WTC11 (cell line): ENCODE data around the gene FRRS1. TPM values are rescaled to one million over a fixed set of nuclear protein-coding genes. Genes with fewer than 3 reads are reported as not detected.

ENCODE experiments used
- ATAC-seq: fragments of 200-7000 bp; cut with Tn5 transposase; 2 replicates; pipeline ENCODE4 v1.10.0; 2021; ENCODE audit warnings: mild to moderate bottlenecking, moderate library complexity
- CTCF ChIA-PET: fragments of 300-600 bp; sonication (Branson Sonifier 250); formaldehyde crosslinking; loops from one replicate; lab custom pipeline; 2021; ENCODE audit warnings: antibody characterized with exemption; lab: Charles Lee
- POLR2A ChIA-PET: fragments of 350-600 bp; sonication (Branson Sonifier 250); formaldehyde crosslinking; loops from one replicate; lab custom pipeline; 2021; ENCODE audit warnings: antibody characterized with exemption; lab: Charles Lee
- DNase-seq: peaks from one replicate; pipeline ENCODE4 v3.0.0; 2021; ENCODE audit warnings: low spot score
- H3K27ac Mint-ChIP-seq: 2 replicates; pipeline ENCODE4 v1.8.0; 2021; ENCODE audit warnings: mixed read lengths
- H3K27me3 Mint-ChIP-seq: 2 replicates; pipeline ENCODE4 v1.8.0; 2021; ENCODE audit warnings: low read depth, mild to moderate bottlenecking, moderate library complexity, mixed read lengths
- H3K36me3 Mint-ChIP-seq: 2 replicates; pipeline ENCODE4 v1.8.0; 2021; ENCODE audit warnings: mixed read lengths
- H3K4me1 Mint-ChIP-seq: 2 replicates; pipeline ENCODE4 v1.8.0; 2022; ENCODE audit warnings: mixed read lengths
- H3K4me3 Mint-ChIP-seq: 2 replicates; pipeline ENCODE4 v1.8.0; 2021; ENCODE audit warnings: mild to moderate bottlenecking, moderate library complexity, mixed read lengths
- H3K9me3 Mint-ChIP-seq: 2 replicates; pipeline ENCODE4 v1.8.0; 2021; ENCODE audit warnings: mixed read lengths
- AFF4 ChIP-seq: sonication (generic); formaldehyde crosslinking; IDR thresholded peaks from 2 replicates; pipeline ENCODE4 v1.8.1; 2023; ENCODE audit warnings: mild to moderate bottlenecking, missing genetic modification reagents, borderline replicate concordance
- CREB1 ChIP-seq: sonication (generic); formaldehyde crosslinking; IDR thresholded peaks from 2 replicates; pipeline ENCODE4 v1.8.0; 2023; ENCODE audit warnings: mild to moderate bottlenecking, missing genetic modification reagents
- EMX1 ChIP-seq: fragments of 250-450 bp; sonication (Bioruptor Pico); IDR thresholded peaks from 2 replicates; pipeline ENCODE4 v1.8.0; 2021; ENCODE audit warnings: mild to moderate bottlenecking
- ESRRA ChIP-seq: sonication (generic); formaldehyde crosslinking; IDR thresholded peaks from 2 replicates; pipeline ENCODE4 v1.8.1; 2022; ENCODE audit warnings: mild to moderate bottlenecking, missing genetic modification reagents, borderline replicate concordance
- FOXK1 ChIP-seq: sonication (generic); formaldehyde crosslinking; IDR thresholded peaks from 2 replicates; pipeline ENCODE4 v1.8.0; 2022; ENCODE audit warnings: mild to moderate bottlenecking, moderate library complexity, missing genetic modification reagents
- GRHL2 ChIP-seq: fragments of 250-450 bp; sonication (Bioruptor Pico); IDR thresholded peaks from 2 replicates; pipeline ENCODE4 v1.8.0; 2022; ENCODE audit warnings: mild to moderate bottlenecking, moderate library complexity; ENCODE audit not compliant: insufficient replicate concordance, severe bottlenecking
- GTF2I ChIP-seq: fragments of 250-450 bp; sonication (Bioruptor Pico); conservative IDR thresholded peaks from 2 replicates; pipeline ENCODE4 v1.4.0; 2021; ENCODE audit warnings: mild to moderate bottlenecking
- IRF2 ChIP-seq: sonication (generic); formaldehyde crosslinking; IDR thresholded peaks from 2 replicates; pipeline ENCODE4 v1.8.0; 2022; ENCODE audit warnings: low read depth, missing genetic modification reagents, borderline replicate concordance
- JAZF1 ChIP-seq: fragments of 250-450 bp; sonication (Bioruptor Pico); IDR thresholded peaks from 2 replicates; pipeline ENCODE4 v1.9.0; 2021; ENCODE audit warnings: moderate library complexity, mild to moderate bottlenecking, inconsistent platforms
- MYBL2 ChIP-seq: sonication (generic); formaldehyde crosslinking; IDR thresholded peaks from 2 replicates; pipeline ENCODE4 v1.8.1; 2023; ENCODE audit warnings: mild to moderate bottlenecking, moderate library complexity, missing genetic modification reagents
- NFE2L1 ChIP-seq: sonication (generic); formaldehyde crosslinking; IDR thresholded peaks from 2 replicates; pipeline ENCODE4 v1.8.1; 2023; ENCODE audit warnings: missing genetic modification reagents
- NR2C2 ChIP-seq: sonication (generic); formaldehyde crosslinking; IDR thresholded peaks from 2 replicates; pipeline ENCODE4 v1.8.0; 2022; ENCODE audit warnings: mild to moderate bottlenecking, missing genetic modification reagents
- RELA ChIP-seq: sonication (generic); formaldehyde crosslinking; IDR thresholded peaks from 2 replicates; pipeline ENCODE4 v1.8.1; 2022; ENCODE audit warnings: missing genetic modification reagents, mild to moderate bottlenecking, borderline replicate concordance
- RORB ChIP-seq: fragments of 250-450 bp; sonication (Bioruptor Pico); IDR thresholded peaks from 2 replicates; pipeline ENCODE4 v1.9.0; 2021; ENCODE audit warnings: mild to moderate bottlenecking
- SP1 ChIP-seq: sonication (generic); formaldehyde crosslinking; conservative IDR thresholded peaks from 2 replicates; pipeline ENCODE4 v1.8.1; 2022; ENCODE audit warnings: missing genetic modification reagents
- TP53 ChIP-seq: sonication (generic); formaldehyde crosslinking; IDR thresholded peaks from 2 replicates; pipeline ENCODE4 v1.8.1; 2023; ENCODE audit warnings: mild to moderate bottlenecking, missing genetic modification reagents
- ZNF232 ChIP-seq: sonication (generic); formaldehyde crosslinking; IDR thresholded peaks from 2 replicates; pipeline ENCODE4 v1.8.0; 2022; ENCODE audit warnings: mild to moderate bottlenecking, missing genetic modification reagents
- ZNF263 ChIP-seq: sonication (generic); formaldehyde crosslinking; IDR thresholded peaks from 2 replicates; pipeline ENCODE4 v1.8.1; 2022; ENCODE audit warnings: low read depth, mild to moderate bottlenecking, moderate library complexity, missing genetic modification reagents
- ZNF512 ChIP-seq: sonication (generic); formaldehyde crosslinking; IDR thresholded peaks from 2 replicates; pipeline ENCODE4 v1.8.1; 2022; ENCODE audit warnings: missing genetic modification reagents, borderline replicate concordance
- total RNA-seq: library from RNA; stranded (reverse); gene quantifications from 3 replicates; pipeline ENCODE4 v1.2.3, GENCODE V29; 2021
- TF ChIP-seq, protein P1 (sequence below): sonication (generic); formaldehyde crosslinking; IDR thresholded peaks from 2 replicates; pipeline ENCODE4 v1.8.0; 2022; ENCODE audit warnings: mild to moderate bottlenecking, missing genetic modification reagents
- TF ChIP-seq, protein P2 (sequence below): sonication (generic); formaldehyde crosslinking; IDR thresholded peaks from 2 replicates; pipeline ENCODE4 v1.8.0; 2022; ENCODE audit warnings: mild to moderate bottlenecking, missing genetic modification reagents

FRRS1 gene
- total RNA-seq, 1 experiment from 2014 or later = 6.2 TPM

- H3K4me3 Mint-ChIP-seq = no peak overlapping the region
- ATAC-seq = no peak
- H3K4me1 Mint-ChIP-seq = peaks cover 19% of the 10 kb centered on the region
- no peak for TF ChIP-seq NFE2L1 (CRISPR knock-in tag)
- no peak for TF ChIP-seq ZNF232 (CRISPR knock-in tag)
- no peak for TF ChIP-seq SP1 (CRISPR knock-in tag)
- no peak for TF ChIP-seq IRF2 (CRISPR knock-in tag)
- no peak for TF ChIP-seq FOXK1 (CRISPR knock-in tag)
- TF ChIP-seq ZNF263 (CRISPR knock-in tag) = no peak
- TF ChIP-seq RORB = no peak
- TF ChIP-seq, protein P1, sequence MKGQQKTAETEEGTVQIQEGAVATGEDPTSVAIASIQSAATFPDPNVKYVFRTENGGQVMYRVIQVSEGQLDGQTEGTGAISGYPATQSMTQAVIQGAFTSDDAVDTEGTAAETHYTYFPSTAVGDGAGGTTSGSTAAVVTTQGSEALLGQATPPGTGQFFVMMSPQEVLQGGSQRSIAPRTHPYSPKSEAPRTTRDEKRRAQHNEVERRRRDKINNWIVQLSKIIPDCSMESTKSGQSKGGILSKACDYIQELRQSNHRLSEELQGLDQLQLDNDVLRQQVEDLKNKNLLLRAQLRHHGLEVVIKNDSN (CRISPR knock-in tag) = no peak
- TF ChIP-seq JAZF1 = no peak
- no peak for TF ChIP-seq NR2C2 (CRISPR knock-in tag)
- no peak for TF ChIP-seq EMX1 (CRISPR knock-in tag)
- no peak for TF ChIP-seq GRHL2 (CRISPR knock-in tag)
- TF ChIP-seq, protein P2, sequence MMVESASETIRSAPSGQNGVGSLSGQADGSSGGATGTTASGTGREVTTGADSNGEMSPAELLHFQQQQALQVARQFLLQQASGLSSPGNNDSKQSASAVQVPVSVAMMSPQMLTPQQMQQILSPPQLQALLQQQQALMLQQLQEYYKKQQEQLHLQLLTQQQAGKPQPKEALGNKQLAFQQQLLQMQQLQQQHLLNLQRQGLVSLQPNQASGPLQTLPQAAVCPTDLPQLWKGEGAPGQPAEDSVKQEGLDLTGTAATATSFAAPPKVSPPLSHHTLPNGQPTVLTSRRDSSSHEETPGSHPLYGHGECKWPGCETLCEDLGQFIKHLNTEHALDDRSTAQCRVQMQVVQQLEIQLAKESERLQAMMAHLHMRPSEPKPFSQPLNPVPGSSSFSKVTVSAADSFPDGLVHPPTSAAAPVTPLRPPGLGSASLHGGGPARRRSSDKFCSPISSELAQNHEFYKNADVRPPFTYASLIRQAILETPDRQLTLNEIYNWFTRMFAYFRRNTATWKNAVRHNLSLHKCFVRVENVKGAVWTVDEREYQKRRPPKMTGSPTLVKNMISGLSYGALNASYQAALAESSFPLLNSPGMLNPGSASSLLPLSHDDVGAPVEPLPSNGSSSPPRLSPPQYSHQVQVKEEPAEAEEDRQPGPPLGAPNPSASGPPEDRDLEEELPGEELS (CRISPR knock-in tag) = no peak
- TF ChIP-seq MYBL2 (CRISPR knock-in tag) = no peak
- no peak for TF ChIP-seq GTF2I (CRISPR knock-in tag)
- no peak for TF ChIP-seq RELA (CRISPR knock-in tag)
- no peak for TF ChIP-seq CREB1 (CRISPR knock-in tag)
- TF ChIP-seq ESRRA (CRISPR knock-in tag) = no peak
- no peak for TF ChIP-seq TP53
- TF ChIP-seq ZNF512 = no peak
- peaks cover 16% of the 10 kb centered on the region for H3K9me3 Mint-ChIP-seq
- peaks cover 12% of the 10 kb centered on the region for H3K36me3 Mint-ChIP-seq
- peaks cover 4% of the 10 kb centered on the region; the same call in 1 of the 2 replicates for H3K27me3 Mint-ChIP-seq
- no peak overlapping the region for H3K27ac Mint-ChIP-seq
- DNase-seq = no peak
- ChIA-PET CTCF (interaction anchor here (1.2 kb wide), 1 partner anchor 12 kb away, joined by 3 read pairs; no protein-coding TSS in a partner anchor), POLR2A (no interaction called here)
Observed at GRCh38 chr1:99754055-99754626, 12.3 kb downstream of the FRRS1 start.

DNA sequence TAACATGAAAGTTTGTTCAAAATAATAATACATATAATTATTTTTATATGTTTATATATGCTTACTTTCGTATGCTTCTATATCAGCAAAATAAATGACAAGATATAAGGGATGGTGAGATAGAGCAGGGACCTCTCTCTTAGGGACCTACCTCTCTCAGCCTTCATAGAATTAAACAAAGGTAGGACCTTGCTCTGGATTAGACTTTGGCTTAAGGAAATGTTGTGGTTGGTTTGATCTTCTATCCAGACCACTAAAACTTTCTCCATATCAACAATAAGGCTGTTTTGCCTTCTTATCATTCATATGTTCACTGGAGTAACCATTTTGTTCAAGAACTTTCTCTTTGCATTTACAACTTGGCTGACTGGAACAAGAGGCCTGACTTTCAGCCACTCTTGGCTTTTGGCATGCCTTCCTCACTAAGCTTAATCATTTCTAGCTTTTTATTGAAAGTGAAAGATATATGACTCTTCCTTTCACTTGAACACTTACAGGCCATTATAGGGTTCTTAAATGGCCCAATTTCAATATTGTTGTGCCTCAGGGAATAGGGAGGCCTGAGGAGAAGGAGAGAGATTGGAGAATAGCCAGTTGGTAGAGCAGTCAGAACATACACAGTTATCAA is 14.4 kb downstream of the FRRS1 start:
- no peak for TF ChIP-seq AFF4 (CRISPR knock-in tag)
- TF ChIP-seq, all 79 proteins: peak for 0
- Mint-ChIP-seq H3K4me1 (peaks cover 13% of the 10 kb centered on the region), H3K27ac (no peak overlapping the region), H3K4me3 (no peak overlapping the region), H3K9me3 (peaks cover 4% of the 10 kb centered on the region; the same call in 1 of the 2 replicates), H3K36me3 (no peaks in the 10 kb centered on the region), H3K27me3 (no peaks in the 10 kb centered on the region)
- POLR2A ChIA-PET = no interaction called here
- CTCF ChIA-PET = interaction anchor here (0.9 kb wide), 1 partner anchor 534 kb away, joined by 3 read pairs; no protein-coding TSS in a partner anchor
- ATAC-seq (no peak), DNase-seq (no peak)
